ENCODE measurements around the gene CDS1. TPM values are rescaled to one million over a fixed set of nuclear protein-coding genes. Genes with fewer than 3 reads are reported as not detected.

The CDS1 gene
- total RNA-seq, 4 donors from 2014 or later = 0.16 to 1.4 (median 0.64) TPM

- TF ChIP-seq CTCF (IDR thresholded peaks at IDR 0.05; ENCODE audit: low read depth) = no peak
Measured at GRCh38 chr4:84582302-84582987, 482 bp upstream of the CDS1 start.

- no peak for TF ChIP-seq CTCF (IDR thresholded peaks at IDR 0.05; ENCODE audit: low read depth)
Measured at GRCh38 chr4:84583876-84584380, 1.0 kb downstream of the CDS1 start.

GRCh38 chr4:84585251-84585650, 2.3 kb downstream of the CDS1 start:
- no peak for TF ChIP-seq CTCF (IDR thresholded peaks at IDR 0.05; ENCODE audit: low read depth)

GRCh38 chr4:84594724-84595123, 11.8 kb downstream of the CDS1 start:
- no peak for TF ChIP-seq CTCF (IDR thresholded peaks at IDR 0.05; ENCODE audit: low read depth)

- no peak for TF ChIP-seq CTCF (IDR thresholded peaks at IDR 0.05; ENCODE audit: low read depth)
Measured at GRCh38 chr4:84596826-84597225, 13.9 kb downstream of the CDS1 start.

GRCh38 chr4:84597450-84597849, 14.5 kb downstream of the CDS1 start:
- no peak for TF ChIP-seq CTCF (IDR thresholded peaks at IDR 0.05; ENCODE audit: low read depth)

GRCh38 chr4:84606645-84607044, 23.7 kb downstream of the CDS1 start:
- no peak for TF ChIP-seq CTCF (IDR thresholded peaks at IDR 0.05; ENCODE audit: low read depth)

Measured in subcutaneous adipose tissue (tissue), 4 donors.